ENCODE measurements around the gene NT5DC4.

- TF ChIP-seq CTCF (IDR thresholded peaks at IDR 0.05) (no peak), EZH2 (IDR thresholded peaks at IDR 0.05) (no peak), EZH2phosphoT487 (IDR thresholded peaks at IDR 0.05) (no peak)
These were observed 5.8 kb upstream of the NT5DC4 start for GRCh38 chr2:112714836-112715631.

All from neural progenitor cell (in vitro differentiated cells).